HEK293T (cell line): ENCODE measurements around the gene KCNF1.

Experiments
- ARNT ChIP-seq: fragments of 450-650 bp; IDR thresholded peaks from 2 replicates; pipeline ENCODE4 v1.6.1; 2017; ENCODE audit warnings: mild to moderate bottlenecking
- BHLHE40 ChIP-seq: fragments of 450-650 bp; IDR thresholded peaks from 2 replicates; pipeline ENCODE4 v1.6.1; 2016; ENCODE audit warnings: mild to moderate bottlenecking, moderate library complexity, borderline replicate concordance
- FOXA1 ChIP-seq: fragments of 450-650 bp; IDR thresholded peaks from 2 replicates; pipeline ENCODE4 v1.6.1; 2016; ENCODE audit warnings: mild to moderate bottlenecking
- NFRKB ChIP-seq: fragments of 450-650 bp; IDR thresholded peaks from 2 replicates; pipeline ENCODE4 v1.6.1; 2016; ENCODE audit warnings: mild to moderate bottlenecking, moderate library complexity
- TARDBP ChIP-seq: fragments of 450-650 bp; IDR thresholded peaks from 2 replicates; pipeline ENCODE4 v1.6.1; 2016
- TF ChIP-seq, protein P1 (sequence below): fragments of 450-650 bp; IDR thresholded peaks from 2 replicates; pipeline ENCODE4 v1.6.1; 2016

DNA sequence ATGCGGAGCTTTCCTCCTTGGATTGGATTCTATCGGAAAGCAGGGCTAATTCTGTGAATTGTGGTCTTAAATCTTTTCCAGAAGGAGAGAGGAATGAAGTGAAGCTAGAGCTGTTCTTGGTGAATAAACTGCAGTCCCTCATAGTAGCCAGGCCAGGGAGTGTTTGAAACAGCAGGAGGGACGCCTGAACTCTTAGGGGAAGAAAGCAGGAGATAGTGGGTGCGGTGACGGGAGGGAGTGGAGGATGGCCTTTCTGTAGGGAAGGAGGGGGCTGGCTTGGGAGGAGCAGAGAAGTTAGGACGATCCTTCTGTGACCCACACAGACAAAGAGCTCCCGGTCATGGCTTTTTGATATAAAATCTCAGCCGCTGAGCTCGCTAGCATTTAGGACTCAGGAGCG lies 47.5 kb upstream of the KCNF1 start:
- TF ChIP-seq BHLHE40 (no peak), ARNT (no peak), FOXA1 (no peak), NFRKB (no peak), TARDBP (no peak)
- TF ChIP-seq, protein P1, sequence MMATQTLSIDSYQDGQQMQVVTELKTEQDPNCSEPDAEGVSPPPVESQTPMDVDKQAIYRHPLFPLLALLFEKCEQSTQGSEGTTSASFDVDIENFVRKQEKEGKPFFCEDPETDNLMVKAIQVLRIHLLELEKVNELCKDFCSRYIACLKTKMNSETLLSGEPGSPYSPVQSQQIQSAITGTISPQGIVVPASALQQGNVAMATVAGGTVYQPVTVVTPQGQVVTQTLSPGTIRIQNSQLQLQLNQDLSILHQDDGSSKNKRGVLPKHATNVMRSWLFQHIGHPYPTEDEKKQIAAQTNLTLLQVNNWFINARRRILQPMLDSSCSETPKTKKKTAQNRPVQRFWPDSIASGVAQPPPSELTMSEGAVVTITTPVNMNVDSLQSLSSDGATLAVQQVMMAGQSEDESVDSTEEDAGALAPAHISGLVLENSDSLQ, result no peak
